Activated CD4-positive, alpha-beta T cell treated with anti-CD3 and anti-CD28 coated beads, Interleukin-2, amount 50 U/mL, for 48 hours (primary cell): ENCODE results near the gene TAOK3.
A peak's percentile ranks its signal among the peaks of the same experiment; 100 is the strongest.
"Not testable (repeated sequence)": the region's sequence is repeated elsewhere in the genome, so short reads cannot be mapped to it uniquely, and the experiment has no call there.

Experiments used
- DNase-seq, 2 experiments: peaks; one replicate each; pipeline ENCODE4 v3.0.0-alpha.2; 2020

The TAOK3 gene

GRCh38 chr12:118334939-118335567 is 37.7 kb downstream of the TAOK3 start:
- DNase-seq, result no peak

GRCh38 chr12:118334241-118334640 is 38.5 kb downstream of the TAOK3 start:
- DNase-seq, result no peak

GRCh38 chr12:118332511-118332910 is 40.2 kb downstream of the TAOK3 start:
- no peak for DNase-seq

- no peak for DNase-seq
These were observed 42.2 kb downstream of the TAOK3 start for GRCh38 chr12:118330421-118331018.

GRCh38 chr12:118328486-118329330 is 44.0 kb downstream of the TAOK3 start:
- no peak for DNase-seq

- no peak for DNase-seq
These were observed 45.3 kb downstream of the TAOK3 start for GRCh38 chr12:118327391-118327790.

GRCh38 chr12:118326991-118327390 is 45.7 kb downstream of the TAOK3 start:
- DNase-seq, result no peak

- no peak for DNase-seq
These were observed 47.6 kb downstream of the TAOK3 start for GRCh38 chr12:118325081-118325480.

GRCh38 chr12:118319627-118320026 is 53.1 kb downstream of the TAOK3 start:
- no peak for DNase-seq

- no peak for DNase-seq
These were observed 54.0 kb downstream of the TAOK3 start for GRCh38 chr12:118318744-118319143.

GRCh38 chr12:118317729-118318128 is 55.0 kb downstream of the TAOK3 start:
- no peak for DNase-seq

- no peak for DNase-seq
These were observed 56.9 kb downstream of the TAOK3 start for GRCh38 chr12:118315821-118316220.

GRCh38 chr12:118312578-118312977 is 60.1 kb downstream of the TAOK3 start:
- DNase-seq, result no peak

- DNase-seq, result no peak
These were observed 61.0 kb downstream of the TAOK3 start for GRCh38 chr12:118311666-118312065.

GRCh38 chr12:118310320-118310719 is 62.4 kb downstream of the TAOK3 start:
- no peak for DNase-seq

GRCh38 chr12:118308006-118308405 is 64.7 kb downstream of the TAOK3 start:
- not testable (repeated sequence) for DNase-seq

- DNase-seq, result peak; percentile 55 to 69
These were observed 65.4 kb downstream of the TAOK3 start for GRCh38 chr12:118307069-118307954.

- no peak for DNase-seq
These were observed 68.6 kb downstream of the TAOK3 start for GRCh38 chr12:118304093-118304492.

GRCh38 chr12:118302053-118302452 is 70.7 kb downstream of the TAOK3 start:
- no peak for DNase-seq

- DNase-seq, result no peak
These were observed 72.8 kb downstream of the TAOK3 start for GRCh38 chr12:118299791-118300460.

- no peak for DNase-seq
These were observed 75.4 kb downstream of the TAOK3 start for GRCh38 chr12:118297284-118297683.

- DNase-seq, result no peak
These were observed 79.9 kb downstream of the TAOK3 start for GRCh38 chr12:118292836-118293235.
